Activated CD8-positive, alpha-beta memory T cell treated with anti-CD3 and anti-CD28 coated beads for 24 hours (primary cell): ENCODE results near the gene PLXNA4.
"Not testable (repeated sequence)": the region's sequence is repeated elsewhere in the genome, so short reads cannot be mapped to it uniquely, and the experiment has no call there.

Experiments used
- DNase-seq: peaks from one replicate; pipeline ENCODE4 v3.0.0-alpha.2; 2020

Gene PLXNA4

DNA sequence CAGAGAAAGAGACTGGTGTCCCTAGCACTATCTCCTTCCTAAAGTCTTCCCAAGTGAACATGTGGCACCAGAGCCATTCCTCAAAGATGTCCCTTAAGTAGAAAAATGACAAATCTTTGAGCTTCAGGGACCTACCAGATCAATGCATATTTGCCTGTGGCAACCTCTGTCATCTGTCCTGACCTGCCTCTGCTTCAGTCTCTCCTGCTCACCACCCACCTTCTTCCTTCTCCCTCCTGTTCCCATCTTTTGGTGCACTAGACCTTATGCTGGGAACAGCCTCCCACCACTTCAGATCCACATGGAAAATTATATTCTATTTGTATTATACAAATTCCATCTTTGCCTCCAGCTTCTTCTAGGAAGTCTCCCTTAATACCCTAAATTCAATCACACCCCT lies 386.4 kb downstream of the PLXNA4 start:
- DNase-seq = no peak

DNA sequence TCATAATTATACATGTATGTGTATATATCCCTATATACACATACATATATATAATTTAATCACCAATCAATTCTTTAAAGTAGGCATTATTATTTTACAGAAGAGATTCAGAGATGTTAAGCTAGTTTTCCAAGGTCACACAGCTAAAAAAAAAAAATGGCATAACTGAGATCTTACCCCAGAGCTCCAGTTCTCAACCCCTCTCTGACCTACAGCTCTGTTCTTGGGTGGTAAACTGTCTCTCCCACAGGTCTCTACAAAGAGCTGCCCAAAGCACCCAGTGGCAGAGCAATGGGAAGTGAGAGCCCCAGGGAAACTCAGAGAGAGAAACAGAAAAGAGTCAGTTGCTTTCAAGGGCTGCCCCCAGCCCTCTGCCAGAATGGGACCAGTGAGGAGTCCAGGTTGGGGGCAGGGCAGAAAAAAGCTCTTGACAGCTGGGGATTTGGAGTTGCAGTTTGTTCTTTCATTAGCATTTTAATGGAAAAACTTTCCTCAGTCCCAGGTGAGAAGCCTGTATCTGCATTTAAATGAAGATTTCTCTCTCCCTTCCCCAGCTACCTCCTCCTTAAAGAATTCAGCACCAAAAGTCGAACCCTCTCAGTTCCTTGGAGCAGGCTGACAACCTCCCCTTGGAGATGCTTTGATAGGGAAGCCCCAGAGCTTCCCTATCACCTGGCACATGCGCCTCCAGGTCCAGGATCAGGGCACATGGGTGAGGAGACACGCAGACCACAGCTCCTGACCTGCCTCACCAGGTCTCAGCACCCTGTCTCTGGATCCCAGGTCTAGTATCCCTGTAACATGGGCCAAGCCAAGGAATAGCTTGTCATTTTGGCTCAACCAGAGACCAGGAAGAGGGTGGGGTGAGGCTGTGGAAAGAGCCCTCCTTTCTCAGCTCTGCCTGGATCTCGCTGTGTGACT lies 388.1 kb downstream of the PLXNA4 start:
- no peak for DNase-seq

DNA sequence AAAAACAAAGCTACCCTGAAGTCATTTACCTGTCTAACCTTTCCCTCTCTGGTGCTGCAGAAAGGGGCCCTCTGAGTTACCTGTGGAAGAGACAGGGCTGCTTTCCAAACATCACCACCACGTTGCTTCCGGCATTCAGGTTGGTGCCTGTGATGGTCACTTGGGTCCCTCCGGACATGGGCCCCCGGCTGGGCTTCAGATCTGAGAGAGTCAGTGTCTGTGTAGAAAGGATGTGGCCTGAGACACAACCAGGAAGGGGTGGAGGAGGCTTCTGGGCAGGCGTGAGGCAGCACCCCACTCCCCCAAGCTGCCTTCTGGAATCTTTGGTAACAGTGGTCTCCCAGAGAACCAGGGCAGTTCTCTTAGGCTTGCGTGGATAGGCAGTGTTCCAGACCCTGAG lies 388.9 kb downstream of the PLXNA4 start:
- DNase-seq = no peak

DNA sequence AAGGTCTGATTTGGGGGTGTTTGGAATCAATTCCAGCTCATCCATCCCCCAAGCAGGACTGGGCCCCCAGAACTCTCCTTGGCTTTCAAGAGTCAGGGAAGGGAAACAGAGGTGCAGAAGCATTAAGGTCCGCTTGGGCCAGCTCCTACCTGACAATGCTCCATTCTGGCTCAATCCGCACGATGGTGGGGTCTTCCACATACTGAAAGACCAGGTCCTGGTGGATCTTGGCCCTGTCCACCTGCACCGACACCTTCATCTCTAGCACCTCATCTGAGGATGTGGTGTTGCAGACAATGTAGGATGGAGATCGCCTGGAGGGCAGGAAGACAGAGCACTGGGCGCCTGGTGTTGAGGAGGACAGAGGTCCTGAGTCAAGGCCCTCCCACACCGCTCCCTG lies 391.1 kb downstream of the PLXNA4 start:
- no peak for DNase-seq

DNA sequence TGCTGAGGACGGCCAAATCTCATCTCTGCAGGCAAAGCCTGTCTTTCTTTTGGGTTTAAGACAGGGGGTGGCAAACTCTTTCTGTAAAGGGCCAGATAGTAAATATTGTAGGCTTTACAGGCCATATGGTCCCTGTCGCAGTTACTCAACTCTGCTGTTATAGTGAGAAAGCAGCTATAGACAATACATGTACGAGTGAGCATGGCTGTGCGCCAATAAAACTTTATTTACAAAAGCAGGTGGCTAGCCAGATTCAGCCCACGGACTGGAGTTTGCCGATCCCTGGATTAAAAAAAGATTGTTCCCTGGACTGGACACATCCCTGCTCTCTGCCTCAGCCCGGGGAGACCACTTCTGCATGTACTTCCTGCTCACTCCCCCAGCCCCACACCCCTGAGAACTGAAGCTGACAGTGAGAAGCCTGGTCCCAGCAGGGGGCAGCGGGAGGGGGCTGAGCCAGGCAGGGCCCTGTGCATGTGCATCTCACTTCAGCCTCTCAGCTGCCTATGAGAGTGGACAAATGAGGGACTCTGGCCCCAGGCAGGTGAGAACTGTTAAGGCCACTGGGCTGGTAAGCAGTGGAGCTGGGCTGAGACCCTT lies 392.4 kb downstream of the PLXNA4 start:
- no peak for DNase-seq

DNA sequence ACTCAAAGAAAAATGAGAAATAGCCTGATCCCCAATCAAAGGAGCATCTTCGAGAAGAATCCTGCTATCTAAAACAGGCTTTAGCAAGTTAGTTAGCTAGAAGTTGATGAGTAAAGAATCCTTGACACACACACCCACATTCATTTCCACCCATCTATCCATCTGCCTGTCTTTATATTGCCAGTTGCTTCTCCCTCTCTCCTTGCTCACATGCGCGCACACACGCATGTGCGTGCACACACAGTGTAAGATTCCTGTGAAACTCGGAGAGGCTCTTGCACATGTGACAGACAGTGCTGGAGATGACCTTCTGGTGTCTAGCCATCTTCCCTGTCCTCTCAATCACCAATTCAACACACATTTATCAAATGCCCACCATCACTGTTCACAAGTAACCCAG lies 393.3 kb downstream of the PLXNA4 start:
- DNase-seq = no peak

DNA sequence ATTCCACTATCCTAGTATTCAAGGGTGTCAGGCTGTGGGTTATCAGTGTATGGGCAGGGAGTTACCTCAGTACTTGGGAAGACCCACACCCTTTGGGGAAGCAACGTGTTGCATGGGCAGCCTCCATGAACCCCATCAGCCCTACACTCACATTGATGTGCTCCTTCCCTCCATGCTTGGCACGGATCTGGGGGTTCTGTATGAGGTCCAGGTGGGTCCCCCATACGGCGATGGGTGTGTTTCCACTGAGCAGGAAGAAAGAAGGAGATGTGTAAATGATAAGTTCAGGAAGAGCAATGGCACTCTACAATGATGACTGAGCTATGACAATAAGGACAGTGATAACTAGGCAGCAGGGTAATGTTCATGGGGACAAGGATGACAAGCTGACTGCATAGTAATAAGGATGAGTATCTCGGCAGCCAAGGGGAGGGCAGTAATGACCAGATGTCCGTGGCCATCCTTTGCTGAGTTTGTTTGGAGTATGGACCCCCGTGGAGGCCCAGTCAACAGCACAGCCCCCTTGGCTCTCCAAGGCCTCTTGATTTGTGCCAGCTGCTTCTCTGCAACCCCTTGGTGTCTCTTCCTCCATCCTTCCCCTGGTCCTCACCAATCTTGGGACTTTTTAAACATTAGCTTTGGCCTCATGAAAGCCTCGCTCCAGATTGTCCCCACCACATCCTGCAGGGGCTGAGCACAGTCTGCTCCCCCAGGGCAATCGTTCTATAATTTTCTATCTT lies 394.2 kb downstream of the PLXNA4 start:
- DNase-seq = no peak

DNA sequence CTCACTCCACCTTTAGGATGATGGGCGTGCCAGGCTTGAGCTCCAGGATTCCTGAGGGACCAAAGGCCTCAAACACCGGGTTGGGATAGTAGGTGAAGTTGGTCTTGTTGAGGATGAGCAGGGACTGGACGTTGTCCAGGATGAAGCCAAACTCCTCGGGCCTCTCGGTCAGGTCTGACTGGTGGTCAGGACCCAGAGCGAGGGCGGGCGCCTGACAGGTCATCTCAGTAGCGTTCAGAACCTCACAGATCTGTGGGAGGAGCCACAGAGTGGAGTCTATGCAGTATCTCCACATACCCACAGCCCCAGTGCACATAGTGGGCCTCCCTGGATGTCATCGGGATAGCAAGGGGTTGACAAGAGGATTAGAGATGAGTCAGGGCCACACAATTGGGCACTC lies 394.9 kb downstream of the PLXNA4 start:
- DNase-seq = no peak

DNA sequence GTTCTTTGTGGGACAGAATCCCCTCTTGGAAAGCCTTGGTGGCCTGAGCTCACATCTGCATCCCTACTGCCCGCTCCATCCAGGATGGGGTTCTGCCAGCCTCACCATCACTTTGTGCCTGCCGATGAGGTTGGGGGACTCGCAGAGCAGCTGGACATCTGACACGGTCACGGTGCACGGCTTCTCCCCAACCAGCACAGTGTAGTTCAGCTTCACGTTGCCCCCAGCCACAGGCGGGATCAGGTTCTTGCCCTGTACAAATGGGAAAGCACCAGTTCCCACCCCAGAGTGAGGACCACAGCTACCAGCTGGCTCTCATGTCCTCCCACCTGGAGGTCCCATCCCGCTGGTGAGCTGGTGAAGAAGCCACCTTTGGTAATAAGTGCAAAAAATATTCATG lies 395.8 kb downstream of the PLXNA4 start:
- no peak for DNase-seq

DNA sequence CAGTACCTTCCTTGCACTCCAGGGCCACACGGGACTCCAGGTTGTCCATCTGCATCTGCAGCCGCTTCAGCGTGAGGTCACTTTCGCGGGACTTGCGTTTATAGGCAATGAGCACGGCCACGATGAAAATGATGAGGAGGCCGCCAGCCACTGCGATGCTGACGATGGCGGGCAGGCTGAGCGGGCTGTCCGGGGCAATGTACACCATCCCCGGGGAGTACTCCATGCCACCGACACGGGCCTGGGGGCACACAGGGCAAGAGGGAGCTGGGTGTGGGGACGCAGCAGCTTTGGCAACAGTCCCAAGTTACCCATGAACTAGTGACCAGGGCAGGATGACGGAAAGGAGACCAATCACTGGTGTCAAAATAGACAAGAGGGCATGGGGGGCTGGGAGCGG lies 396.6 kb downstream of the PLXNA4 start:
- no peak for DNase-seq

DNA sequence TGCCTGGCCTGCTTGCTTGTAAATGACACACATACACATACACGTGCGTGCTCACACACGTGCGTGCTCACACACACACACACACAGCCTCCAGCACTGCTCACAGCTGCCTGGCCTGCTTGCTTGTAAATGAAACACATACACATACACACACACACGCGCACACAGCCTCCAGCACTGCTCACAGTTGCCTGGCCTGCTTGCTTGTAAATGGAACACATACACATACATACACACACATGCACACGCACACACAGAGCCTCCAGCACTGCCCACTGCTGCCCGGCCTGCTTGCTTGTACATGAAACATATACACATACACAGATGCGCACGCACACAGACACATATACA lies 397.2 kb downstream of the PLXNA4 start:
- DNase-seq = no peak

DNA sequence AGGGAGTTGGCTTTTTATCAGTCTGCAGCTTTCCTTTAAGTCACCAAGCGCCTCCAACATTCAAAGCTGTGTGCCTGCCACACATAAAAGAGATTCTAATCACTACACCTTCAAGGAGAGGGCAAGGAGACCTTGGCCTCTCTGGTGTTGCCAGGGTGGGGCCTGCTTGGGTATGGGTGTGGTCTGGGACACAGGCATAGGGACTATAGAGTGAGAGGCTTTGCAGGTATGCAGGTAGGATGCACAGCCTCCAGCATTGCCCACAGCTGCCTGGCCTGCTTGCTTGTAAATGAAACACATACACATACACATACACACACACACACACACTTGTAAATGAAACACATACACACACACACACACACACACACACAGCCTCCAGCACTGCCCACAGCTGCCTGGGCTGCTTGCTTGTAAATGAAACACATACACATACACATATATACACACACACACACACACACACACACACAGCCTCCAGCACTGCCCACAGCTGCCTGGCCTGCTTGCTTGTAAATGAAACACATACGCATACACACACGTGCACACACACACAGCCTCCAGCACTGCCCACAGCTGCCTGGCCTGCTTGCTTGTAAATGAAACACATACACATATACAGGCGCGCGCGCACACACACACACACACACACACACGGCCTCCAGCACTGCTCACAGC lies 397.7 kb downstream of the PLXNA4 start:
- DNase-seq = not testable (repeated sequence)

DNA sequence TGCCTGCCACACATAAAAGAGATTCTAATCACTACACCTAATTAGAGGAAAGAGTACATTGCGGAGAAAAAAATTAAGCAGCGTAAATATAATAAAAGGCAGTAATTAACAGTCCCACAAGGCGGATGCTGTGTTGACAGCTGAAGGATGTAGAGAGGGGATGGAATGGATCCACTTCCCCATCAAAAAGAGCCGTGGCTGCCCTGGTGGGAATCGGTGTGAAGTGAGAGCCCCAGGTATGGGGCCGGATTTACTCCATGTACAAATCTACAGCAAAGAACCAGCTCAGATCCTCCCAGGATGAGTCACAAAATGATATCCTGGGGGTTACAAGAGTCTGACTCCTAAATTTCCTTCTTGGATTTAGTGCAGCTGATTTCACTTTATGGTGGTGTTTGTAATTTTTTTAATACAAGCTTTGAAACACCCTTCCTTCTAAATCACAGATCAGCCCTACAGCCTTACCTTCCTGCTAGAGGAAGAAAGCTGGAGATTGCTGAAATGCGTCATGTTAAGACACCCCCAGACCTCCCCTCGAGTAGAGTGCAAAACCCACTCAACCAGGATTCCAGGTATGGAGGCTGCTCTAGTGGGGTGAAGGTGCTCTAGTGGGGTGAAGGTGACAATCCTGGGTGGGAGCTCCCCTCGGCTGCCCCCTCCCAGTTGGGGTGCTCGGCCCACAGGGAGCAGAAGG lies 398.4 kb downstream of the PLXNA4 start:
- DNase-seq = no peak

DNA sequence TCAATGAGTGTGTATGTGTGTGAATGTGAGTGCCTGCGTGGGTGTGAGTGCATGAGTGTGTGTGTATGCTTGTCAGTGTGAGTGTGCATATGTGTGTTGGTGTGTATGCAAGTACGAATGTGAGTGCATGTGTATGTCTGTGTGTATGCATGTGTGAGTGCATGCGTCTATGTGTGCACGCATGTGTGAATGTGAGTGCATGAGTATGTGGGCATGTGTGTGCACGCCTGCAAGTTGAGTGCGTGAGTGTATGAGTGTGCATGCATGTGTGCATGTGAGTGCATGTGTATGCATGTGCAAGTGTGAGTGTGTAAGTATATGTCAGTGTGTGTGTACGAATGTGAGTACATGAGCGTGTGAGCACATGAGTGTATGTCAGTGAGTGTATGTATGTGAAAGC lies 399.6 kb downstream of the PLXNA4 start:
- DNase-seq = no peak

DNA sequence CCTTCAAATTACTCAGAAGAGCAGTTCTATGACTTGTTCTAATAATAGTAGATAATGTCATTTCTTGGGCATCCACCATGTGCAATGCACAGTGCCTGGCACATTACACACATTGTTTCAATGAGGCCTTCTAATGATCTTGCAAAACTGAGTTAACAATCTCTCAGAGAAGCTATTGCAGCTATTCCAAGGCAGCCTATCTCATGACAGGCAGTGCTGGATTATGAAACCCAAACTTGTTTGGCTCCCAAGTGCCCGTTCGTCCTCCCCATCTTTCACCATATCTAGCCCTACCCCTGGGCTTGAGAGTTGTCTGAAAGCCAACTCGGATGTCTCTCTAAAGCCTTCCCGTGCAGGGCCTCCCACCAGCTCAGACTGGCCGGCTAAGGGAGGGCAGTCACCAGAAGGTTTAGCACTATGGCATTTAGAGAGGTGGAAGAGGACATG lies 405.1 kb downstream of the PLXNA4 start:
- no peak for DNase-seq

DNA sequence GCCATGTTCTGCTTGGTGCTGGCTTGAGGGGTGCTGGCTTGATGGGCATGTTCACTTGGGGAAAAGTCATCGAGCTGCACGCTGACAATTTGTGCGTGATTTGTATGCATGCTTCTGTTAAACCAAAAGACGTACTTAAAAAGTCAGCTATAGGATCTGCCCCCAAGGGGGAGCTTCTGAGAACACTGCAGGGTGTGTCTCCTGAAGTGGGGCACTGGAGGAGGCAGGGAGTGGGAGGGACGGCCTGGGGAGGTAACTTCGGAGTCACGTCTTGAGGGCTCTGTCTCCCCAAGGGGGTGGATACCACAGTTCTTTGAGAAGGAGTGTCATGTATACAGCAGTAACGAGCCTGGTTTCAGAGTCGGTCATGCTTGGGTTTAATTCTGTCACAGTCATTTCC lies 406.5 kb downstream of the PLXNA4 start:
- no peak for DNase-seq

DNA sequence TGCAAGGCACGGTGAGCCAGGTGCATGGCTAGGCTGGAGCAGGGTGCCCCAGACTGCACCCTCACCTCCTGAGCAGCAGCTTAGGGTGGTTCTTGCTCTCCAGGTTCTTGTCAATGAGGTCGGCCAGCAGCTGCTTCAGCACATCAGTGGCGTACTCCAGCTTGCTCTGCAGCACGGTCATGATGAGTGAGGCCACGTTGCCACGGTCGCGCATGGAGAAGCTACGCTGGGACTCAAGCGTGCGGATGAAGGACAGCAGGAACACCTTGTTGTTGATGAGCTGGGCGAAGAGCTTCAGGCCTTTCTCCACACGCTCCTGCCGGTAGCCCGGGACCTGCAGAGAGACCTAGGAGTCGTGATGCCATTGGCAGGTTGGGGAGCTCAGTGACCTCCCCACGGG lies 408.0 kb downstream of the PLXNA4 start:
- DNase-seq = no peak

DNA sequence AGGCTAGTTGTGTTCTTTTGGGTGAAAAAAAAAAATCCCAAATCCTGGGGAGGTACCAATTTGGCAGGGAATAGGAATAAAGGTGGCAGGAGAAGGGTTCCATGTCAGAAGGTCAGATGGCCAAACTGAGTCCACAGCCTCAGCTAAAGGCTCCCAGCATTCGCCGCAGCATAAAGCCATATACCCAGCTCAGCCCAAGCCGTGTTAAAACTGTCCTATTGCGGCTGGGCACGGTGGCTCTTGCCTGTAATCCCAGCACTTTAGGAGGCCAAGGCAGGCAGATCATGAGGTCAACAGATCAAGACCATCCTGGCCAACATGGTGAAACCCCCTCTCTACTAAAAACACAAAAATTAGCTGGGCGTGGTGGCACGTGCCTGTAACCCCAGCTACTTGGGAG lies 410.6 kb downstream of the PLXNA4 start:
- not testable (repeated sequence) for DNase-seq

DNA sequence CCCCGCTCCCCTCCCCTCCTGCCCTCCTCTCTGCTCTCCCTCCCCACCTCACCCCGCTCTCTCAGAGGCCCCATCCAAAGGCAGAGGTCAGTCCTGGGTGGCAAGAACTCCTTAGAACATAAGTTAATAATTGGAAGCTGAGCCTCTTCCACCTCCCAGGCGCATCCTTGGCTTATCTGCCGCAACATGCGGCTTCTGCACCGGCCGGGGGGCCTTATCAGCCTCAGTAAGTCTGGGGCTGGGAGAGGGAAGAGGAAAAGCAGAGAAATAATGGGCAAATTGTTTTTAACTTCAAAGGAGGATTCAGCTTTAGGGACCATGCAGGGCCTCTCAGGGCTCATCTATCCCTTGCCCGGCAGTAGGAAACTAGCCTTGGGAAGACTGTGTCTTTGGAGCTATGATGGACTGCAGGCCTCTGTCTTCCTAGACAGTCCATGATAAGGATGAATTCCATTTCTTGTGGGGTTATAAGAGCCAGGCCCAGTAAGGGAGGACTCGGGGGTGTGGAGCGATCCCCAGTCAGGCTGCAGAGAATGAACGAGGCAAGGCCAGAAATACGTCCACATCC lies 411.6 kb downstream of the PLXNA4 start:
- DNase-seq = no peak

DNA sequence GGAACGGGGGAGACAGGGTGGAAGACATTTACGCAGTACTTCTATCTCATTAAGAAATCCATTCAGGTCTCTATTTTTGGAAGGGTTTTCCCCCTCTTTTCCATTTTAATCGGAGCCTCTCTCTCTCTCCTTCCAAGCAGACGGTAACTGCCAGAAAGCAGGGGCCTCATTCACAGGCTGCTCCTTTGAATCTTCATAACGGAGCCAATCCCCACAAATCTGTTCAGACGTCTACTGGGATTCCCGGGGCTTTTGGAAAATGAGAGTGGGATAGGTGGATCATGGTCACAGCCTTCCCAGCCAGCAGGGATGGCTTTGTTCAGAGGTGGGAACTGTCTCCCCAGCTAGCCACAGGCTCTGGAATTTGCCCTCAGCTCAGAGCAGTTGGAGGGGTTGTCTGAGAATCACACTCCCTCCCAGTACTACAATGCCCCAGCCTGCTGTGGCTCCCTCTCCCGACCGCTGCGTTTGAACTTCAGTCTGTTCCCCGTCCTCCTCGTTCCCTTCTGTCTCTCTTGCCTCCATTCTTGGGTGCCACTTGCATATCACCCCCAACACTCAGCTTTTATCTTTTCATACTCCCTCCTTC lies 413.6 kb downstream of the PLXNA4 start:
- no peak for DNase-seq

DNA sequence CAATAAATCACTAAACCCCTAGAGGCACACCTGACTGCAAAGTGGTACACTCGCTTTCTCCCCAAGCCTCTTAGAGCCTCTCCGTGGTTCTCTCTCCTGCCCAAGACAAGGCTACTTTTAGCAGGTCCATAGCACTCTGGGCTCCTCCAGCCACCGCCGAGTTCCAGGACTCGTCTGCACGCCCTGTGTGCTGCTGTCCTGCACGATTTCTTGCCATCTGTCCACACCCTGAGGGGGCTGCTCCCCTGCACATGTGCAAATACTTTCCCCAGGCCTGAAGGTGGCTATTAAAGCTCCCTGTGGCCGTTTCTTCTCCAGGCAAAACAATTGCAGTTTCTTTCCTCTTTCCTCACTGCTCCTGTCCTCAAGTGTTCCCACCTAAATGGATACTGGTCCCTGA lies 414.3 kb downstream of the PLXNA4 start:
- DNase-seq = no peak

DNA sequence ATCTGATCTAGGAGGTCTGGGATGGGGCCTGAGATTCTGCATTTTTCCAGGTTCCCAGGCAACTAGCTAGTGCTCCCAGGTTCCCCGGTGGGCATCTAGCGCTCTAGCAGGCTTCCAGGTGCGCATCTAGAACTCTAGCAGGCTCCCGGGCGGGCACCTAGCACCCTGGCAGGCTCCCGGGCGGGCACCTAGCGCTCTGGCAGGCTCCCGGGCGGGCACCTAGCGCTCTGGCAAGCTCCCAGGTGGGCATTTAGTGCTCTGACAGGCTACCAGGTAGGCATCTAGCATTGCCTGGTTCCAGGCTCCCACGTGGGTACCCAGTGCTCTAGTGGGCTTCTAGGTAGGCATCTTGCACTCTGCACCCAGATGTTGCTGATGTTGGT lies 414.7 kb downstream of the PLXNA4 start:
- no peak for DNase-seq
